OCI-LY1 (cell line): Measurements from ENCODE around the gene CCDC9B.

Experiments
- H2AFZ ChIP-seq: fragments of 200-600 bp; sonication (generic), shearing (Covaris generic); 2 replicates; pipeline ENCODE4 v1.6.0; 2014; ENCODE audit warnings: antibody characterized with exemption, mild to moderate bottlenecking, low read length
- H3F3A ChIP-seq: fragments of 200-600 bp; sonication (generic), shearing (Covaris generic); 2 replicates; pipeline ENCODE4 v1.6.0; 2014; ENCODE audit warnings: mild to moderate bottlenecking, antibody characterized with exemption, low read length, moderate library complexity; ENCODE audit not compliant: insufficient read depth
- H3K27ac ChIP-seq: fragments of 200-600 bp; sonication (generic); 2 replicates; pipeline ENCODE4 v1.5.1; 2014; ENCODE audit warnings: low read length, mixed run types, mild to moderate bottlenecking, low read depth; ENCODE audit not compliant: poor library complexity, severe bottlenecking
- H3K27me3 ChIP-seq: fragments of 200-600 bp; sonication (generic); 2 replicates; pipeline ENCODE4 v1.6.0; 2014; ENCODE audit warnings: antibody characterized with exemption, mild to moderate bottlenecking, low read length, moderate library complexity; ENCODE audit not compliant: insufficient read depth
- H3K36me3 ChIP-seq: fragments of 200-600 bp; sonication (generic); 2 replicates; pipeline ENCODE4 v1.6.1; 2014; ENCODE audit warnings: mild to moderate bottlenecking, antibody characterized with exemption, low read length, moderate library complexity, mixed read lengths; ENCODE audit not compliant: insufficient read depth
- H3K4me1 ChIP-seq: fragments of 200-600 bp; sonication (generic); 2 replicates; pipeline ENCODE4 v1.5.1; 2014; ENCODE audit warnings: mild to moderate bottlenecking, low read length, moderate library complexity; ENCODE audit not compliant: insufficient read depth, severe bottlenecking
- H3K4me2 ChIP-seq: fragments of 200-600 bp; sonication (generic), shearing (Covaris generic); 2 replicates; pipeline ENCODE4 v1.6.1; 2014; ENCODE audit warnings: low read length
- H3K4me3 ChIP-seq: fragments of 200-600 bp; sonication (generic); 2 replicates; pipeline ENCODE4 v1.5.1; 2014; ENCODE audit warnings: low read length, low read depth, mild to moderate bottlenecking, mixed read lengths; ENCODE audit not compliant: poor library complexity, severe bottlenecking
- H3K79me2 ChIP-seq: fragments of 200-600 bp; shearing (Covaris generic); 2 replicates; pipeline ENCODE4 v1.6.1; 2016; ENCODE audit warnings: mixed run types, low read length, mixed read lengths; ENCODE audit not compliant: insufficient read depth
- H3K9ac ChIP-seq: fragments of 200-600 bp; sonication (generic), shearing (Covaris generic); 2 replicates; pipeline ENCODE4 v1.6.1; 2014; ENCODE audit warnings: mild to moderate bottlenecking, low read length, mixed read lengths
- H3K9me2 ChIP-seq: fragments of 200-600 bp; sonication (generic), shearing (Covaris generic); 2 replicates; pipeline ENCODE4 v1.6.1; 2014; ENCODE audit warnings: low read depth, mild to moderate bottlenecking, low read length, mixed read lengths
- H3K9me3 ChIP-seq: fragments of 200-600 bp; shearing (Covaris generic); 2 replicates; pipeline ENCODE4 v1.6.1; 2014; ENCODE audit warnings: low read length, mixed read lengths
- H4K20me1 ChIP-seq: fragments of 200-600 bp; sonication (generic), shearing (Covaris generic); 2 replicates; pipeline ENCODE4 v1.6.0; 2016; ENCODE audit warnings: mild to moderate bottlenecking, low read length; ENCODE audit not compliant: insufficient read depth
- EZH2 ChIP-seq: fragments of 200-600 bp; sonication (generic), shearing (Covaris generic); IDR thresholded peaks from 2 replicates; pipeline ENCODE4 v1.8.0; 2017; ENCODE audit warnings: borderline replicate concordance, mixed run types, mild to moderate bottlenecking, antibody characterized with exemption, low read length, moderate library complexity, mixed read lengths
- TF ChIP-seq, protein P1 (sequence below): fragments of 200-600 bp; sonication (generic), shearing (Covaris generic); IDR thresholded peaks from 2 replicates; pipeline ENCODE4 v1.5.1; 2017; ENCODE audit warnings: mild to moderate bottlenecking, antibody characterized with exemption, low read length, moderate library complexity, mixed read lengths

CCDC9B gene

GRCh38 chr15:40302288-40302886, 38.4 kb downstream of the CCDC9B start:
- Histone ChIP-seq H3K9me2 (no peaks in the 10 kb centered on the region), H3K4me3 (no peak overlapping the region), H3K36me3 (no peaks in the 10 kb centered on the region; the same call in 1 of the 2 replicates), H2AFZ (no peak overlapping the region), H3K9ac (no peak overlapping the region), H3F3A (no peaks in the 10 kb centered on the region), H3K4me2 (no peak overlapping the region), H3K4me1 (peaks cover 3% of the 10 kb centered on the region), H4K20me1 (no peaks in the 10 kb centered on the region), H3K27me3 (peaks cover 9% of the 10 kb centered on the region; the same call in 1 of the 2 replicates), H3K79me2 (no peaks in the 10 kb centered on the region), H3K9me3 (peaks cover 6% of the 10 kb centered on the region), H3K27ac (no peak overlapping the region)
- no peak for TF ChIP-seq EZH2
- TF ChIP-seq, protein P1, sequence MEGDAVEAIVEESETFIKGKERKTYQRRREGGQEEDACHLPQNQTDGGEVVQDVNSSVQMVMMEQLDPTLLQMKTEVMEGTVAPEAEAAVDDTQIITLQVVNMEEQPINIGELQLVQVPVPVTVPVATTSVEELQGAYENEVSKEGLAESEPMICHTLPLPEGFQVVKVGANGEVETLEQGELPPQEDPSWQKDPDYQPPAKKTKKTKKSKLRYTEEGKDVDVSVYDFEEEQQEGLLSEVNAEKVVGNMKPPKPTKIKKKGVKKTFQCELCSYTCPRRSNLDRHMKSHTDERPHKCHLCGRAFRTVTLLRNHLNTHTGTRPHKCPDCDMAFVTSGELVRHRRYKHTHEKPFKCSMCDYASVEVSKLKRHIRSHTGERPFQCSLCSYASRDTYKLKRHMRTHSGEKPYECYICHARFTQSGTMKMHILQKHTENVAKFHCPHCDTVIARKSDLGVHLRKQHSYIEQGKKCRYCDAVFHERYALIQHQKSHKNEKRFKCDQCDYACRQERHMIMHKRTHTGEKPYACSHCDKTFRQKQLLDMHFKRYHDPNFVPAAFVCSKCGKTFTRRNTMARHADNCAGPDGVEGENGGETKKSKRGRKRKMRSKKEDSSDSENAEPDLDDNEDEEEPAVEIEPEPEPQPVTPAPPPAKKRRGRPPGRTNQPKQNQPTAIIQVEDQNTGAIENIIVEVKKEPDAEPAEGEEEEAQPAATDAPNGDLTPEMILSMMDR, result no peak

- H3K9ac ChIP-seq, result no peak overlapping the region
- H3K4me1 ChIP-seq, result no peaks in the 10 kb centered on the region
- H3K27ac ChIP-seq, result no peak overlapping the region
Observed at GRCh38 chr15:40301467-40302179, 39.1 kb downstream of the CCDC9B start.

GRCh38 chr15:40300771-40301170, 40.0 kb downstream of the CCDC9B start:
- Histone ChIP-seq H3K36me3 (no peaks in the 10 kb centered on the region; the same call in 1 of the 2 replicates), H3K9me2 (no peaks in the 10 kb centered on the region), H3F3A (no peaks in the 10 kb centered on the region), H3K27me3 (peaks cover 14% of the 10 kb centered on the region; the same call in 1 of the 2 replicates), H3K4me3 (no peak overlapping the region), H3K4me2 (no peak overlapping the region), H3K79me2 (no peaks in the 10 kb centered on the region), H2AFZ (no peak overlapping the region), H3K9me3 (peaks cover 6% of the 10 kb centered on the region), H3K4me1 (no peaks in the 10 kb centered on the region), H4K20me1 (no peaks in the 10 kb centered on the region), H3K27ac (no peak overlapping the region), H3K9ac (no peak overlapping the region)
- TF ChIP-seq, protein P1, result no peak
- TF ChIP-seq EZH2, result no peak

More at GRCh38 chr15:40301467-40302179, 39.1 kb downstream of the CCDC9B start:
- Histone ChIP-seq H3K27me3 (peaks cover 9% of the 10 kb centered on the region; the same call in 1 of the 2 replicates), H2AFZ (no peak overlapping the region), H4K20me1 (no peaks in the 10 kb centered on the region), H3F3A (no peaks in the 10 kb centered on the region), H3K4me2 (no peak overlapping the region), H3K79me2 (no peaks in the 10 kb centered on the region), H3K9me2 (no peaks in the 10 kb centered on the region), H3K36me3 (no peaks in the 10 kb centered on the region; the same call in 1 of the 2 replicates), H3K4me3 (no peak overlapping the region), H3K9me3 (peaks cover 6% of the 10 kb centered on the region)
- TF ChIP-seq, protein P1, result no peak
- no peak for TF ChIP-seq EZH2
